Upper lobe of left lung (tissue), 4 donors: ENCODE measurements around the gene CHAC1.

Experiments used
- CTCF ChIP-seq, 6 experiments: fragments of 450-650 bp in 4 of 6; fragments of 200-600 bp in 2 of 6; sonication (generic) in 2 of 6; IDR thresholded peaks; one replicate each; pipeline ENCODE4 v1.5.1; 2016 to 2019; ENCODE audit warnings: antibody characterized with exemption in 6 of 6
- POLR2AphosphoS5 ChIP-seq, 2 donors: sonication (generic); formaldehyde crosslinking; IDR thresholded peaks; one replicate each; pipeline ENCODE4 v1.5.1; 2017; ENCODE audit warnings: antibody characterized with exemption in 2 of 2

- TF ChIP-seq CTCF (IDR thresholded peaks at IDR 0.05) (no peak), POLR2AphosphoS5 (IDR thresholded peaks at IDR 0.05) (no peak)
Observed at GRCh38 chr15:40934457-40934856, 18.8 kb upstream of the CHAC1 start.
